HepG2 (cell line): ENCODE results near the gene ANKRD13D. TPM values are rescaled to one million over a fixed set of nuclear protein-coding genes. Genes with fewer than 3 reads are reported as not detected.

Experiments
- HNRNPL ChIP-seq: fragments of 200-400 bp; formaldehyde crosslinking; IDR thresholded peaks from 2 replicates; pipeline ENCODE4 v1.6.1; 2017; ENCODE audit warnings: mild to moderate bottlenecking, low read depth, low read length
- RBFOX2 ChIP-seq: fragments of 200-400 bp; formaldehyde crosslinking; IDR thresholded peaks from 2 replicates; pipeline ENCODE4 v1.6.1; 2017; ENCODE audit warnings: low read depth, mild to moderate bottlenecking, low read length
- RBM39 ChIP-seq: fragments of 200-400 bp; formaldehyde crosslinking; IDR thresholded peaks from one replicate; pipeline ENCODE4 v1.6.1; 2018; ENCODE audit warnings: antibody characterized with exemption, mild to moderate bottlenecking, low read depth, low read length; ENCODE audit not compliant: poor library complexity, severe bottlenecking
- polyA plus RNA-seq, 8 experiments: library from polyadenylated mRNA; depleted of rRNA in 3 of 8; stranded (reverse) in 7 of 8; unstranded in 1 of 8; fragments of >200 nt; fragmentation: Illumina TruSeq in 4 of 8; extraction: Trizol in 4 of 8; gene quantifications; 2 replicates each; pipeline versions ENCODE4 v1.2.1 to v1.2.3, GENCODE V29; 2011 to 2016; ENCODE audit warnings: low read depth in 4 of 8, missing spikeins in 1 of 8, mixed read lengths in 1 of 8; ENCODE audit not compliant: insufficient read depth in 1 of 8
- total RNA-seq, 5 experiments: library from RNA; depleted of rRNA; stranded (reverse); fragments of >200 nt; fragmentation: Illumina TruSeq; extraction: Trizol; gene quantifications; 2 replicates each; pipeline ENCODE4 v1.2.3, GENCODE V29; 2016; ENCODE audit warnings: low read depth in 1 of 5
- TF ChIP-seq, protein P1 (sequence below): IDR thresholded peaks from 2 replicates; pipeline ENCODE4 v1.6.1; 2016; ENCODE audit warnings: low read depth, missing genetic modification reagents, missing compliant biosample characterization
- TF ChIP-seq, protein P2 (sequence below): IDR thresholded peaks from 2 replicates; pipeline ENCODE4 v1.6.1; 2016; ENCODE audit warnings: missing compliant biosample characterization, missing genetic modification reagents, borderline replicate concordance

Gene ANKRD13D
- total and polyA plus RNA-seq, 2 of the 13 experiments (the other 11 are each of a cell fraction or from before 2014, with no cell fraction given): 18.6 to 27.3 TPM

- TF ChIP-seq, protein P1, sequence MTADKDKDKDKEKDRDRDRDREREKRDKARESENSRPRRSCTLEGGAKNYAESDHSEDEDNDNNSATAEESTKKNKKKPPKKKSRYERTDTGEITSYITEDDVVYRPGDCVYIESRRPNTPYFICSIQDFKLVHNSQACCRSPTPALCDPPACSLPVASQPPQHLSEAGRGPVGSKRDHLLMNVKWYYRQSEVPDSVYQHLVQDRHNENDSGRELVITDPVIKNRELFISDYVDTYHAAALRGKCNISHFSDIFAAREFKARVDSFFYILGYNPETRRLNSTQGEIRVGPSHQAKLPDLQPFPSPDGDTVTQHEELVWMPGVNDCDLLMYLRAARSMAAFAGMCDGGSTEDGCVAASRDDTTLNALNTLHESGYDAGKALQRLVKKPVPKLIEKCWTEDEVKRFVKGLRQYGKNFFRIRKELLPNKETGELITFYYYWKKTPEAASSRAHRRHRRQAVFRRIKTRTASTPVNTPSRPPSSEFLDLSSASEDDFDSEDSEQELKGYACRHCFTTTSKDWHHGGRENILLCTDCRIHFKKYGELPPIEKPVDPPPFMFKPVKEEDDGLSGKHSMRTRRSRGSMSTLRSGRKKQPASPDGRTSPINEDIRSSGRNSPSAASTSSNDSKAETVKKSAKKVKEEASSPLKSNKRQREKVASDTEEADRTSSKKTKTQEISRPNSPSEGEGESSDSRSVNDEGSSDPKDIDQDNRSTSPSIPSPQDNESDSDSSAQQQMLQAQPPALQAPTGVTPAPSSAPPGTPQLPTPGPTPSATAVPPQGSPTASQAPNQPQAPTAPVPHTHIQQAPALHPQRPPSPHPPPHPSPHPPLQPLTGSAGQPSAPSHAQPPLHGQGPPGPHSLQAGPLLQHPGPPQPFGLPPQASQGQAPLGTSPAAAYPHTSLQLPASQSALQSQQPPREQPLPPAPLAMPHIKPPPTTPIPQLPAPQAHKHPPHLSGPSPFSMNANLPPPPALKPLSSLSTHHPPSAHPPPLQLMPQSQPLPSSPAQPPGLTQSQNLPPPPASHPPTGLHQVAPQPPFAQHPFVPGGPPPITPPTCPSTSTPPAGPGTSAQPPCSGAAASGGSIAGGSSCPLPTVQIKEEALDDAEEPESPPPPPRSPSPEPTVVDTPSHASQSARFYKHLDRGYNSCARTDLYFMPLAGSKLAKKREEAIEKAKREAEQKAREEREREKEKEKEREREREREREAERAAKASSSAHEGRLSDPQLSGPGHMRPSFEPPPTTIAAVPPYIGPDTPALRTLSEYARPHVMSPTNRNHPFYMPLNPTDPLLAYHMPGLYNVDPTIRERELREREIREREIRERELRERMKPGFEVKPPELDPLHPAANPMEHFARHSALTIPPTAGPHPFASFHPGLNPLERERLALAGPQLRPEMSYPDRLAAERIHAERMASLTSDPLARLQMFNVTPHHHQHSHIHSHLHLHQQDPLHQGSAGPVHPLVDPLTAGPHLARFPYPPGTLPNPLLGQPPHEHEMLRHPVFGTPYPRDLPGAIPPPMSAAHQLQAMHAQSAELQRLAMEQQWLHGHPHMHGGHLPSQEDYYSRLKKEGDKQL (CRISPR knock-in tag): no peak
- TF ChIP-seq, protein P2, sequence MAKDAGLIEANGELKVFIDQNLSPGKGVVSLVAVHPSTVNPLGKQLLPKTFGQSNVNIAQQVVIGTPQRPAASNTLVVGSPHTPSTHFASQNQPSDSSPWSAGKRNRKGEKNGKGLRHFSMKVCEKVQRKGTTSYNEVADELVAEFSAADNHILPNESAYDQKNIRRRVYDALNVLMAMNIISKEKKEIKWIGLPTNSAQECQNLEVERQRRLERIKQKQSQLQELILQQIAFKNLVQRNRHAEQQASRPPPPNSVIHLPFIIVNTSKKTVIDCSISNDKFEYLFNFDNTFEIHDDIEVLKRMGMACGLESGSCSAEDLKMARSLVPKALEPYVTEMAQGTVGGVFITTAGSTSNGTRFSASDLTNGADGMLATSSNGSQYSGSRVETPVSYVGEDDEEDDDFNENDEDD (CRISPR knock-in tag): no peak
- TF ChIP-seq HNRNPL (peak; percentile 35; the same call in 1 of the 2 replicates), RBFOX2 (peak; percentile 50), RBM39 (no peak)
These were observed 12.3 kb downstream of the ANKRD13D start (continued) for GRCh38 chr11:67301313-67301921.
